Neural progenitor cell (in vitro differentiated cells): ENCODE measurements around the gene APOC3.

ENCODE experiments used
- CTCF ChIP-seq: fragments of 200-600 bp; sonication (generic); IDR thresholded peaks from 2 replicates; pipeline ENCODE4 v1.5.1; 2017; ENCODE audit warnings: antibody characterized with exemption, mild to moderate bottlenecking
- EZH2 ChIP-seq: fragments of 200-600 bp; sonication (generic); IDR thresholded peaks from 2 replicates; pipeline ENCODE4 v1.6.1; 2017; ENCODE audit warnings: antibody characterized with exemption, mild to moderate bottlenecking, moderate library complexity

DNA sequence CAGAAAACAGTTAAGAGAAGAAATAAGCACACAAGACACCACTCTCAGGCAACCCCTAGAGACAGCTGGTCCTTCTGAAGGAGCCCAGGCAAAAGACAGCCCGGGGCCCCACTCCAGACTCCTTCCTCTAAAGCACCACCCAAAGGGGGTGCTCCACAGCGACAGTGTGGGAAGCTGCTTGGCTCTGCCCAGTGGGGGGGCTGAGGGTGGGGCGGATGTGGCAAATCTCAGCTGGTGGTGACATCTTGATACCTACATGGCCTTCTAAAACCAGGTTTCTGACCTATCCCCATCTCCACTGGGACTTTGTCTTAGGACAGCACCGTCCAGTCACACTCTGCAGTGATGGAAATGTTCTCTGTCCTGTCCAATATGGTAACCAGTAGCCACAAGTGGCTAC lies 17.9 kb downstream of the APOC3 start:
- no peak for TF ChIP-seq CTCF
- no peak for TF ChIP-seq EZH2
